ENCODE data around the gene TEX261. TPM values are rescaled to one million over a fixed set of nuclear protein-coding genes. Genes with fewer than 3 reads are reported as not detected.

The TEX261 gene
- total RNA-seq, 2 donors from 2014 or later, result 16.6 to 19.1 TPM

DNA sequence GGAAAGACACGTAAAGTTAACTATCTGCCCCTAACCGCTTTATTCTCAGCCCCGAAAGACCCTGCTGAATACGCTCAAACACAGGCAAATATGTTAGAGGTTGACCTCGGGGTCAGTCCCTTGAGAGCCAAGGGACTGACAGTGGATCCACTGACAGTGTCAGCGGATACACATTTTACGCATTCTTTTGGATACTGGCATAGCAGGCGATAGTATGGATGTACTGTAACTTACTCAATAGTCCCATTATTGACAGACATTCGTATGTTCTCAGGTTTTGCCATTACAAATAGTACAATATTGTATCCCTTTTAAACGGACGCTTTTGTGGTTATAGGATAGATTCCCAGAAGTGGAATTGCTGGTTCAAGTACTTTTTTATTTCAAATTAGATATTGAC is 45.6 kb downstream of the TEX261 start:
- intact Hi-C loops (cut with DNase I), result loop anchor here (5.0 to 10.0 kb wide), 2 partner anchors 77 to 154 kb away; partner anchors contain the start of gene FIGLA
- H3K4me1 ChIP-seq, result peaks cover 11% of the 10 kb centered on the region
- peak in 1 of 4 donors; percentile 2 for DNase-seq
- 65 to 66% methylated on average over 11 of the region's 11 CpGs for WGBS, 2 donors
- H3K27me3 ChIP-seq, result no peaks in the 10 kb centered on the region
- no peak overlapping the region for H3K27ac ChIP-seq
- H3K9me3 ChIP-seq, result no peaks in the 10 kb centered on the region
- ATAC-seq, result no peak
- H3K4me3 ChIP-seq, result no peak overlapping the region
- H3K36me3 ChIP-seq (replicated peaks in 1 of 2; ENCODE audit: insufficient read depth in 1 of 2, low read depth in 2 of 2), result no peaks in the 10 kb centered on the region
- TF ChIP-seq, protein P1, sequence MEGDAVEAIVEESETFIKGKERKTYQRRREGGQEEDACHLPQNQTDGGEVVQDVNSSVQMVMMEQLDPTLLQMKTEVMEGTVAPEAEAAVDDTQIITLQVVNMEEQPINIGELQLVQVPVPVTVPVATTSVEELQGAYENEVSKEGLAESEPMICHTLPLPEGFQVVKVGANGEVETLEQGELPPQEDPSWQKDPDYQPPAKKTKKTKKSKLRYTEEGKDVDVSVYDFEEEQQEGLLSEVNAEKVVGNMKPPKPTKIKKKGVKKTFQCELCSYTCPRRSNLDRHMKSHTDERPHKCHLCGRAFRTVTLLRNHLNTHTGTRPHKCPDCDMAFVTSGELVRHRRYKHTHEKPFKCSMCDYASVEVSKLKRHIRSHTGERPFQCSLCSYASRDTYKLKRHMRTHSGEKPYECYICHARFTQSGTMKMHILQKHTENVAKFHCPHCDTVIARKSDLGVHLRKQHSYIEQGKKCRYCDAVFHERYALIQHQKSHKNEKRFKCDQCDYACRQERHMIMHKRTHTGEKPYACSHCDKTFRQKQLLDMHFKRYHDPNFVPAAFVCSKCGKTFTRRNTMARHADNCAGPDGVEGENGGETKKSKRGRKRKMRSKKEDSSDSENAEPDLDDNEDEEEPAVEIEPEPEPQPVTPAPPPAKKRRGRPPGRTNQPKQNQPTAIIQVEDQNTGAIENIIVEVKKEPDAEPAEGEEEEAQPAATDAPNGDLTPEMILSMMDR (IDR thresholded peaks at IDR 0.05), result no peak
- TF ChIP-seq POLR2A (IDR thresholded peaks at IDR 0.05), result no peak

DNA sequence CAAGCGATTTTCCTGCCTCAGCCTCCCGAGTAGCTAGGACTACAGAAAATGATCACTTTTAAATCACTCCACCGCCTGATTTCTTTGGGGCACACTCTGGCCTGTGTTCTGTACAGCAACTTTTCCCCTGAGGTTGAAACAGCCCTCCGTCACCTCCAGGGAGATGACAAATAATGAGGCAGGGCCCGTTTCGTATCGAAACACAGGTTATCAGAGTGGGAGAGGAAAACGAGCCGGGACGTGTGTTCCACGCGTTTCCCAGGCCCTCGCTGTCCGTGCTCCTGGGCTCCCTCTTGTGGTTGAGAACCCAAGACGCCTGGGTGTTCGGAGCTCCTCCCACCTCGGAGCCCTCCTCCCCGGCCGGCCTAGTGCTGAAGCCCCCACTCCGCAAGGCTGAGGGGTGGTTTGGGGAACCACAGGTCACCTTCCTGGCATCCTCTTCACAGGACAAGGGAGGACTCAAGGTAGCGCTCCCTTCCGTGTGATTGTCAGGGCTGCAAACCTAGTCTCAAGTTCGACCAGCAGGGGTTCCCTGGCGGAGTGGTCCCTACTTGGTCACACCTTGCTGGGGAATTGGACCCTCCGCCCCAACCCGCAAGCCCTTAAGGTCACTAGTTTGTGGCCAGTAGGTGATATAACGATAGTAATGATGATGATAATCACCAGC is 46.2 kb downstream of the TEX261 start:
- DNase-seq (peak; percentile 81 to 87 (median 84)), ATAC-seq (peak; percentile 91)
- Histone ChIP-seq H3K36me3 (replicated peaks in 1 of 2; ENCODE audit: insufficient read depth in 1 of 2, low read depth in 2 of 2) (no peaks in the 10 kb centered on the region), H3K9me3 (no peaks in the 10 kb centered on the region), H3K4me1 (peaks cover 11% of the 10 kb centered on the region), H3K27ac (peak overlapping the region in 1 of 4 donors; percentile 21), H3K27me3 (no peaks in the 10 kb centered on the region), H3K4me3 (no peak overlapping the region)
- 7% methylated on average over 27 of the region's 27 CpGs for WGBS, 2 donors
- intact Hi-C loops (cut with DNase I), result loop anchor here (5.0 to 10.0 kb wide), 2 partner anchors 76 to 154 kb away; partner anchors contain the start of gene FIGLA
- TF ChIP-seq, protein P1 (IDR thresholded peaks at IDR 0.05), result peak; percentile 78 to 89 (median 85)
- no peak for TF ChIP-seq POLR2A (IDR thresholded peaks at IDR 0.05)

DNA sequence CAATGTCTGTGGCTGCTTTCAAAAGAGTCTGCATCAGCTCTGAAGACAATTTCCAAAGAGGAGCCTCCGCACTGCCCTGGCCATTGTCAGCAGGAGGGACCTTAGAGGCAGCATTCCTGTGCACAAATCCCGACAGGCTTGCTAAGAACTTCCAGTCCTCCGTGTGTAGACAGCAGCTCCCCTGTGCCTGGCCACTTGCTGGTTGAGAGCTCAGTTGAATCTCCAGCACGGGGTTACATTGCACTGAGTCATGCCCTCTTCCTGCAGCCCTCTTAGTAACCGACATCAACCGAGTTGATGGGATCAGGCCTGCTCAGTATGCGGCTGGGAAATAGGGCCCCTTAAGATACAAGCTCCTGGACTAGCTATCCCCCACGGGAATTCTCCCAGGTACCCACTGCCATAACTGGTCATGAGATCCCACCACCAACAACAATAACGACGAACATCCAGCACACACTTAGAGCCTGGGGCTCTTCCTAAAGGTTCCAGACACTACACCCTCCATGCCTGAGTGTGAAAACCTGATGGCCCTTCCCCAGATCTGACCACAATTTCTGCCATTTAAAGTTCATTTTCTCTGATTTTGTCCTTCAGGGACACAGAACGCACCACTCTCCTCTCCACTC is 47.0 kb downstream of the TEX261 start:
- intact Hi-C loops (cut with DNase I), result loop anchor here (5.0 to 10.0 kb wide), 2 partner anchors 75 to 153 kb away; partner anchors contain the start of gene FIGLA
- 44 to 45% methylated on average over 7 to 11 of the region's 11 CpGs for WGBS, 2 donors
- TF ChIP-seq, protein P1 (IDR thresholded peaks at IDR 0.05), result no peak
- TF ChIP-seq POLR2A (IDR thresholded peaks at IDR 0.05), result no peak
- no peaks in the 10 kb centered on the region for H3K36me3 ChIP-seq (replicated peaks in 1 of 2; ENCODE audit: insufficient read depth in 1 of 2, low read depth in 2 of 2)
- DNase-seq, result peak in 1 of 4 donors; percentile 11
- H3K27ac ChIP-seq, result no peak overlapping the region
- H3K27me3 ChIP-seq, result no peaks in the 10 kb centered on the region
- no peak for ATAC-seq
- peaks cover 11% of the 10 kb centered on the region for H3K4me1 ChIP-seq
- no peak overlapping the region for H3K4me3 ChIP-seq
- H3K9me3 ChIP-seq, result no peaks in the 10 kb centered on the region

DNA sequence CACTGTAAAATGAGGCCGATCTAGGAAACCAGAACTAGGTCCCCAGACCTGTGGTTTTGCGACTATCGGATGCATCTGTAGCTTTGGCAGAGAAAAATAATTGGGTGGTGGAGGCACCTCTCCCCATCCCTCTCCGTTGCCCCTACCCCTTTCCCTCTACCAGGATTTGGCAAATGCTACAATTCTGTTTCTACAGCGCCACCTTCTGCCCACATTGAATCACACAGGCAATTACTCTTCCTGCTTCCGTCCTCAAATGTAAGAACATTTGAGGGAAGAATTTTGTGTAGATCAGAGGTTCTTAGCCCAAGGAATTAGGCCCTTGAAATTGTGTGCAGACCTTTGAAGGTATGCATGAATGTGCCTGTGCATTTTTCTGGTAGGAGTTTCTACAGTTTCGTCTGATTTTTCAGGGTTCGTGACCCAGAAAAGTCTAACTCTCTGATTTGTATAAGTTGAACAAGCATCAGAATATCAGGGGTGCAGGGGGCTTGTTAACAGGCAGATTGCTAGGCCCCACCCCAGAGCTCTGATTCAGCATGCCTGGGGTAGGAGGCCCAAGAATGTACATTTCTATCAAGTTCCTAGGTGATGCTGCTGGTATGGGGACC is 47.7 kb downstream of the TEX261 start:
- TF ChIP-seq POLR2A (IDR thresholded peaks at IDR 0.05), result no peak
- TF ChIP-seq, protein P1 (IDR thresholded peaks at IDR 0.05), result peak; percentile 48 to 83 (median 80)
- Histone ChIP-seq H3K27ac (no peak overlapping the region), H3K9me3 (no peaks in the 10 kb centered on the region), H3K27me3 (no peaks in the 10 kb centered on the region), H3K4me3 (no peak overlapping the region), H3K4me1 (peaks cover 11% of the 10 kb centered on the region), H3K36me3 (replicated peaks in 1 of 2; ENCODE audit: insufficient read depth in 1 of 2, low read depth in 2 of 2) (no peaks in the 10 kb centered on the region)
- WGBS, 2 donors, result 14 to 25% methylated on average over 8 of the region's 8 CpGs
- DNase-seq (peak; percentile 67 to 74 (median 68)), ATAC-seq (peak; percentile 51)
- intact Hi-C loops (cut with DNase I), result loop anchor here (5.0 to 10.0 kb wide), 2 partner anchors 75 to 152 kb away; partner anchors contain the start of gene FIGLA

Measured in body of pancreas (tissue), 4 donors.